ENCODE results near the gene STRIP2. TPM values are rescaled to one million over a fixed set of nuclear protein-coding genes. Genes with fewer than 3 reads are reported as not detected.

STRIP2 gene
- total and polyA plus RNA-seq, 2 of the 13 experiments (the other 11 are each of a cell fraction or from before 2014, with no cell fraction given), result 3.9 to 8.2 TPM

DNA sequence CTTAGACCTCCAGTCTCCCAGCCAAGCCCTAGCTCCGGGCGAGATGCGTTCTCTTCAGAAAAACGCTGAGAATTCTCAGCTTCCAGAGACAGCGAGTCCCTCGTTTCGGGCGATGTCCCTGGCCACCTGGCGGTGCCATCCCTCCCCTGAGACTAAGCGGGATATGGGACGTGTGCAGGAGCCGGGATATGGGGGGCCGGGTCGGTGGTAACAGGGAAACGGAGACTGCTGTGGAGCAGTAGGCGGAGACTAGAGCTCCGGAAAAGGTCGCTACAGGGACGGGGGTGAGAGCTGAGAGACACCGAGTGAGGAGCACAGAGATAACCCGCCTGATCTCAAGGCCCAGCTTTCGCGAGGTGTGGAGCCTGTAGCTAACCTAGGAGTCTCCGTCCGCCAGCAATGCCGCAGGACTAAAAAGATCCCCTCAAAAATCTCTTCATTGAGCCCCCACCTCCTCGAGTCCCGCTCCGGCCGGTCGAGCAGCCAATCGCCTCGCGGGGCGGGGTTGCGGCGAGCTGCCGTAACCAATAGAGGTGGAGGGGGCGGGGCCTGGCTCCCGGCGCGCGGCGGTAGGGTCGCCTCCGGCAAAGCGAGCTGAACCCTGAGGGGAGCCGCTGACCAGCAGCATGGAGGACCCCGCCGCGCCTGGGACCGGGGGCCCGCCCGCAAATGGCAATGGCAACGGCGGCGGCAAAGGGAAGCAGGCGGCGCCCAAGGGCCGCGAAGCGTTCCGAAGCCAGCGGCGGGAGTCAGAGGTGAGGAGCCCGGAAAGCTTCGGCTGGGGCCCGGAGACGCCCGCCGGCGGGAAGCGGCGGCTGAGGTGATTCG lies at the start of gene STRIP2 (continued):
- TF ChIP-seq BORCS8-MEF2B (CRISPR knock-in tag; IDR thresholded peaks at IDR 0.05) (peak; percentile 45), ZFP36 (IDR thresholded peaks at IDR 0.05; ENCODE audit: borderline replicate concordance, low read depth, low read length, partially characterized antibody) (no peak), ZSCAN22 (CRISPR knock-in tag; IDR thresholded peaks at IDR 0.05) (no peak), GPN1 (CRISPR knock-in tag; IDR thresholded peaks at IDR 0.05; ENCODE audit: borderline replicate concordance) (no peak), ZNF891 (CRISPR knock-in tag; IDR thresholded peaks at IDR 0.05) (peak; percentile 19; the same call in 1 of the 2 replicates), SP2 (CRISPR knock-in tag; IDR thresholded peaks at IDR 0.05) (peak; percentile 80), ZNF296 (CRISPR knock-in tag; conservative IDR thresholded peaks at IDR 0.05) (no peak), ZNF768 (CRISPR knock-in tag; IDR thresholded peaks at IDR 0.05) (peak; percentile 44; the same call in 1 of the 2 replicates), SALL2 (CRISPR knock-in tag; IDR thresholded peaks at IDR 0.05) (no peak), MEIS2 (CRISPR knock-in tag; IDR thresholded peaks at IDR 0.05) (no peak)
- TF ChIP-seq, protein P1, sequence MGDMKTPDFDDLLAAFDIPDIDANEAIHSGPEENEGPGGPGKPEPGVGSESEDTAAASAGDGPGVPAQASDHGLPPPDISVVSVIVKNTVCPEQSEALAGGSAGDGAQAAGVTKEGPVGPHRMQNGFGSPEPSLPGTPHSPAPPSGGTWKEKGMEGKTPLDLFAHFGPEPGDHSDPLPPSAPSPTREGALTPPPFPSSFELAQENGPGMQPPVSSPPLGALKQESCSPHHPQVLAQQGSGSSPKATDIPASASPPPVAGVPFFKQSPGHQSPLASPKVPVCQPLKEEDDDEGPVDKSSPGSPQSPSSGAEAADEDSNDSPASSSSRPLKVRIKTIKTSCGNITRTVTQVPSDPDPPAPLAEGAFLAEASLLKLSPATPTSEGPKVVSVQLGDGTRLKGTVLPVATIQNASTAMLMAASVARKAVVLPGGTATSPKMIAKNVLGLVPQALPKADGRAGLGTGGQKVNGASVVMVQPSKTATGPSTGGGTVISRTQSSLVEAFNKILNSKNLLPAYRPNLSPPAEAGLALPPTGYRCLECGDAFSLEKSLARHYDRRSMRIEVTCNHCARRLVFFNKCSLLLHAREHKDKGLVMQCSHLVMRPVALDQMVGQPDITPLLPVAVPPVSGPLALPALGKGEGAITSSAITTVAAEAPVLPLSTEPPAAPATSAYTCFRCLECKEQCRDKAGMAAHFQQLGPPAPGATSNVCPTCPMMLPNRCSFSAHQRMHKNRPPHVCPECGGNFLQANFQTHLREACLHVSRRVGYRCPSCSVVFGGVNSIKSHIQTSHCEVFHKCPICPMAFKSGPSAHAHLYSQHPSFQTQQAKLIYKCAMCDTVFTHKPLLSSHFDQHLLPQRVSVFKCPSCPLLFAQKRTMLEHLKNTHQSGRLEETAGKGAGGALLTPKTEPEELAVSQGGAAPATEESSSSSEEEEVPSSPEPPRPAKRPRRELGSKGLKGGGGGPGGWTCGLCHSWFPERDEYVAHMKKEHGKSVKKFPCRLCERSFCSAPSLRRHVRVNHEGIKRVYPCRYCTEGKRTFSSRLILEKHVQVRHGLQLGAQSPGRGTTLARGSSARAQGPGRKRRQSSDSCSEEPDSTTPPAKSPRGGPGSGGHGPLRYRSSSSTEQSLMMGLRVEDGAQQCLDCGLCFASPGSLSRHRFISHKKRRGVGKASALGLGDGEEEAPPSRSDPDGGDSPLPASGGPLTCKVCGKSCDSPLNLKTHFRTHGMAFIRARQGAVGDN (CRISPR knock-in tag; IDR thresholded peaks at IDR 0.05), result peak; percentile 88
- TF ChIP-seq, protein P2, sequence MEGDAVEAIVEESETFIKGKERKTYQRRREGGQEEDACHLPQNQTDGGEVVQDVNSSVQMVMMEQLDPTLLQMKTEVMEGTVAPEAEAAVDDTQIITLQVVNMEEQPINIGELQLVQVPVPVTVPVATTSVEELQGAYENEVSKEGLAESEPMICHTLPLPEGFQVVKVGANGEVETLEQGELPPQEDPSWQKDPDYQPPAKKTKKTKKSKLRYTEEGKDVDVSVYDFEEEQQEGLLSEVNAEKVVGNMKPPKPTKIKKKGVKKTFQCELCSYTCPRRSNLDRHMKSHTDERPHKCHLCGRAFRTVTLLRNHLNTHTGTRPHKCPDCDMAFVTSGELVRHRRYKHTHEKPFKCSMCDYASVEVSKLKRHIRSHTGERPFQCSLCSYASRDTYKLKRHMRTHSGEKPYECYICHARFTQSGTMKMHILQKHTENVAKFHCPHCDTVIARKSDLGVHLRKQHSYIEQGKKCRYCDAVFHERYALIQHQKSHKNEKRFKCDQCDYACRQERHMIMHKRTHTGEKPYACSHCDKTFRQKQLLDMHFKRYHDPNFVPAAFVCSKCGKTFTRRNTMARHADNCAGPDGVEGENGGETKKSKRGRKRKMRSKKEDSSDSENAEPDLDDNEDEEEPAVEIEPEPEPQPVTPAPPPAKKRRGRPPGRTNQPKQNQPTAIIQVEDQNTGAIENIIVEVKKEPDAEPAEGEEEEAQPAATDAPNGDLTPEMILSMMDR (CRISPR knock-in tag; IDR thresholded peaks at IDR 0.05), result peak; percentile 47
